Stimulated activated CD8-positive, alpha-beta memory T cell treated with anti-CD3 and anti-CD28 coated beads, Interleukin-12 subunit alpha, Interleukin-12 subunit beta, amount 100 ng/mL, for 24 hours (primary cell): ENCODE results near the gene KRTAP2-1.
"Not testable (repeated sequence)": the region's sequence is repeated elsewhere in the genome, so short reads cannot be mapped to it uniquely, and the experiment has no call there.

Source experiments
- DNase-seq: peaks from one replicate; pipeline ENCODE4 v3.0.0-alpha.2; 2020; ENCODE audit errors: extremely low read depth

KRTAP2-1 gene, protein sequence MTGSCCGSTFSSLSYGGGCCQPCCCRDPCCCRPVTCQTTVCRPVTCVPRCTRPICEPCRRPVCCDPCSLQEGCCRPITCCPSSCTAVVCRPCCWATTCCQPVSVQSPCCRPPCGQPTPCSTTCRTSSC

DNA sequence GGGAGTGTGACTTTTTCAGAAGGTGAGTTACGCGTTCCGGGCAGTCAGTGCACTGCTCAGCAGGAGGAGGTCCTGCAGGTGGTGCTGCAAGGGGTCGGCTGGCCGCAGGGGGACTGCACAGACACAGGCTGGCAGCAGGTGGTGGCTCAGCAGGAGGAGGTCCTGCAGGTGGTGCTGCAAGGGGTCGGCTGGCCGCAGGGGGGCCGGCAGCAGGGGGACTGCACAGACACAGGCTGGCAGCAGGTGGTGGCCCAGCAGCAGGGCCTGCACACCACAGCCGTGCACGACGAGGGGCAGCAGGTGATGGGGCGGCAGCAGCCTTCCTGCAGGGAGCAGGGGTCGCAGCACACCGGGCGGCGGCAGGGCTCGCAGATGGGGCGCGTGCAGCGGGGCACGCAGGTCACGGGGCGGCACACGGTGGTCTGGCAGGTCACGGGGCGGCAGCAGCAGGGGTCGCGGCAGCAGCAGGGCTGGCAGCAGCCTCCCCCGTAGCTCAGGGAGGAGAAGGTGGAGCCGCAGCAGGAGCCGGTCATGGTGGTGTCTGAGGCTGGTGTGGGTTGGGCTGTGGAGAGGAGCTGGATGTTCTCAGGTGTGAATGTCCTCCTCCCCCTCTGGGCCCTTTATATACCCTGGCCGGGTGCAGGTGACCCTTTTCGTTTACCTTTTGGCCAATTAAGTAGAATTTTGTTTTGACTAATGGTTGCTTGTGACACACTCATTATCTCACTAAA lies at the start of gene KRTAP2-1:
KRTAP2-1 (minus strand) TSS at position 582 of the 731 bp plus-strand sequence; CDS start at position 533, 49 bp downstream.
- not testable (repeated sequence) for DNase-seq

DNA sequence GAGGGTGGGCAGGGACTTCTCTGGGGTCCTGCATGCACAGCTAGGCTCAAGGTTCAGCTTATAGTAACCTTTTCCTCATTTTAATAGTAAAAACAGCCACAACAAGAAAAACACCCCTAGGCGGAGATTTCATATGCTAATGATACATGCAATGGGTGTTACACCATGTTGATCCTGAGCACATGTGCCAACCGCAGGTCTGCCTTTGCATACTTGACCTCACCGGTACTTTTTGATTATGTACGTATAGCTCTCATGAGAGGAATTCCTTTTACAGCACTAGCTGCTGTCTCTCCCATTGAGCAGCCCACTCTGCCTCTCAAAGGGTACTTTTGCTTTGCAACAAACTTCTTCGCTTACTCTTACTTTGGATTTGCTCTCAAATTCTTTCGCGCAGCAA lies 48.9 kb upstream of the KRTAP2-1 start:
- no peak for DNase-seq

DNA sequence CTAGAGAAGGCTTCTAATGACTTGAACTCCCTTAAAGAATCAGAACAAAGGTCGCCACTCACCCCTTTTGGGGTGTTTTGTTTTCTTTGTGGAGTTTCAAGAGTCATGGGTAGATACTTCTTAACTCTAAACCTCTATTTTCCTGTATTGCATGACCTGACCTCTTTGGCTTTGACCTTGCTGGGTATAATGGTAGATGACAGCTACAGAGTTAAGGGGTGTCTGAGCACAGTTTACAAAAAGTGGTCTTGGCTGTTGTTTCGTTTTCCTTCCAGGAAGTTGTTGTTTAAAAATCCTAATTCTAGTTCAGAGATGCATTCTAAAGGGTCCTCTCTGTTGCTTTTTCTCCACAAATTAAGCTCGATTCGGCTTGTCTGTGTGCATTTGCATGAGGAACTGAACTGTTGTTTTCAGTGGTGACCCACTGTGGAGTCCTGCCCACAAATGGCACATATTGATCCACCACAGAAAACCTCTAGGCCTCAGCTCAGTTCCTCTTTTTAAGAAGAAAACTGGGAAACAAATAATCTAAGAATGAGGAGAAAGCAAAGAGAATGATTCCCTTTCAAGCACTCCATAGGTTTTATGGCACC lies 41.7 kb upstream of the KRTAP2-1 start:
- DNase-seq, result not testable (repeated sequence)

DNA sequence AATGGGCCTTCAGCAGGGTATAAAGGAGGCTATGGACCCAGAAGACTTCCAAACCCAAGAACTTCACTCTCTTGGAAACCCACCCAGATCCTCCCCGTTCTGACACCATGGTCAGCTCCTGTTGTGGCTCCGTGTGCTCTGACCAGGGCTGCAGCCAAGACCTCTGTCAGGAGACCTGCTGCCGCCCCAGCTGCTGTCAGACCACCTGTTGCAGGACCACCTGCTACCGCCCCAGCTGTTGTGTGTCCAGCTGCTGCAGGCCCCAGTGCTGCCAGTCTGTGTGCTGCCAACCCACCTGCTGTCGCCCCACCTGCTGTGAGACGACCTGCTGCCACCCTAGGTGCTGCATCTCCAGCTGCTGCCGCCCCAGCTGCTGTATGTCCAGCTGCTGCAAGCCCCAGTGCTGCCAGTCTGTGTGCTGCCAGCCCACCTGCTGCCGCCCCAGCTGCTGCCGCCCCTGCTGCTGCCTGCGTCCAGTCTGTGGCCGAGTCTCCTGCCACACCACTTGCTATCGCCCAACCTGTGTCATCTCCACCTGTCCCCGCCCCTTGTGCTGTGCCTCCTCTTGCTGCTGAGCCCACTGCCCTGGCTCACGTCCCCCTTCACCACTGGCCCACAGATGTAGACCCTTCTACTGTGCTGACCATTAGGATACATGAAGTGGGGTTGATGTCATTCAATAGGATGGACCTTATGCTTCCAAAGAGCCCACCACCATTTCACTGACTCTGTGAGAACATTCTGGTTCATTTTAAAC lies 37.2 kb upstream of the KRTAP2-1 start, which contains the start of gene KRTAP4-7:
KRTAP4-7 (plus strand) TSS at position 51 of the 757 bp plus-strand sequence; CDS start at position 108, 57 bp downstream.
- DNase-seq, result not testable (repeated sequence)

DNA sequence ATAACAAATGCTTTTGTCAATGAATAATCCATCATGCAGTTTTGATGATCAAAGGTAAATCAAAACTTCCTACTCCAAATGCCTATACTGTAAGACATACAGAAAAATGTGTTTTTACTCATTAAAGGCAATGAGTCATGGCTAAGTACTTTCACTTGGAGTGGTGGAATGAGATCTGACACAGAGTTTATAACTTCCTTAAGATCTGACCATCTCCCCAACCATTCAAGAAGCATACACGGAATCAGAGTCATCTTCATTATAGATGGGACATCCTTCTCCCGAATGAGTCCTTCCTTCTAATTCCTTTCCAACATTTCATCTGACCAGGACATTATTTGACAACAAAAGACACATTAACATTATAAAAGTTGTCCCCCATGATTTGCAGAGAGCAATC lies 36.3 kb upstream of the KRTAP2-1 start:
- not testable (repeated sequence) for DNase-seq

DNA sequence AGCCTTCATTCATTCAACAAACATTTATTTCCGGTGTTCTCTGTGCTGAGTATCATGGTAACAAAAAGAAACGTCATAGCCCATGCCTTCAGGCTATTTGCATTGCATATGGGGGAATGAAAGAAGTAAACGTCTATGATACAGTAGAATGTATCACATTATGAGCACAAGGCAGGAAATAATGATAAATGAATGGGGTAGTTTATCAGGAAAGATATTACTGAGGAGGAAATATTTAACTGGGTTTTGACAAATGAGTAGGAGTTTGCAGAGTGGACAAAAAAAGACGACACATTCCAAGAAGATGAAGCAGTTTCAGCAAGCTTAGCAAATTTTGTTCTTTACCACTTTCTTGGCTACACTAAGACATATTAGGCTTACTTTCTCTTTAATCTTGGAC lies 35.5 kb upstream of the KRTAP2-1 start:
- DNase-seq, result no peak

DNA sequence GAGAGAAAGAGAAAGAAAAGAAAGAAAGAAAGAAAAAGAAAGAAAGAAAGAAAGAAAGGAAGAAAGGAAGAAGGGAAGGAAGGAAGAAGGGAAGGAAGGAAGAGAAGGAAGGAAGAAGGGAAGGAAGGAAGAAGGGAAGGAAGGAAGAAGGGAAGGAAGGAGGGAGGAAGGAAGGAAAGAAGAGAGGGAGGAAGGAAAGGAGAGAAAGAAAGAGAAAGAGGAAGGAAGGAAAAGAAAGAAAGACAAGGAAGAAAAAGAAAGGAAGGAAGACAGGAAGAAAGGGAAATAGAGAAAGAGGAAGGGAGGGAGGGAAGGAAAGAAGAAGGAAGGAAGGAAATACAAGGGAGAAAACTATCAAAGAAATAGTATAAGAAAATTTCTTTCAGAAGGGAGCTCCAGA lies 29.7 kb upstream of the KRTAP2-1 start:
- DNase-seq, result no peak

DNA sequence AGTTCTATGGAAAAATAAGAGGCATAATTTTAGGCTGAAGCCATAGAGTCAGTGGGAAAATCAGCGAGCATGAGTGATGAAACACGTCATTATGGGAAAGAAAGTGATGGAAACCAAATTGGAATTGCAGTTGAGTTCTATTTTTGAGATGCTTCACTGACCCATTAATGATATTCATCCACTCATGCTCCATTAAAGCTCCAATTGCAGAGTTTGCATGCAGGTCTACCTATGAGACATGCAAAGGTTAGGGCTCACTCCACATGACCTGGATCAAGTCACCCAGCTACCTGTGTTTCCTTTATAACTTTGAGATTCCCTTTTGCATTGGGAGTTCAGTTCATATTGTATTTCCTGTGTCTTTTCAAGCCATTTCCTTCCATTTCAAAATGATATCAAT lies 26.6 kb upstream of the KRTAP2-1 start:
- DNase-seq, result no peak

DNA sequence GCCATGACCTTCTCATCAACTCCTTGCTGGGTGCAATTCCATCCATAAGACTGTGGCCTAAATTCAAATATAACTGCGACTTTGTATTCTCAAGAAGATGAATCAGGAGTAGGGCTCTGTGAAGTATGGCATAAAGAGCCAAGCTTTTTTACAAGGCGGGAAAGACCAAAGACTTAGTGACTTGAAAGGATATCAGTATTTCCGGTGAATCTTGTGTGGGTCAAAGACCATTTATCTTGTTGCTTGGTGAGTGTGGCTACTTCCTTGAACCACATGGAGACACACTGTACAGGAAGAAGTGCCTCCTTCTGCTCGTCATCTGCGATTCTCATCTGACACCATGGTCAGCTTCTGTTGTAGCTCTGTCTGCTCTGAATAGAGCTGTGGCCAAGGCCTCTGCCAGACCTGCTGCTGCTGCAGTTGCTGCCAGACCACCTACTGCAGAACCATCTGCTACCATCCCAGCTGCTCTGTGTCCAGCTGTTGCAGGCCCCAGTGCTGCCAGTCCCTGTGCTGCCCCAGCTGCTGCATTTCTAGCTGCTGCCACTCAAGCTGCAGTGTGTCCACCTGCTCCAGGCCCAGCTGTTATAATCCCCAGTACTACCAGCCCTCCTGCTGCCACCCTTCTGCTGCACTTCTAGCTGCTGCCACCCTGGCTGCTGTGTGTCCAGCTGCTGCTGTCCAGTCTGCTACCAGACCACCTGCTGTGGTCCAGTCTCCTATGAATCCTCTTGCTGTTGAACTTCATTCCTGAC lies 24.7 kb upstream of the KRTAP2-1 start:
- no peak for DNase-seq

DNA sequence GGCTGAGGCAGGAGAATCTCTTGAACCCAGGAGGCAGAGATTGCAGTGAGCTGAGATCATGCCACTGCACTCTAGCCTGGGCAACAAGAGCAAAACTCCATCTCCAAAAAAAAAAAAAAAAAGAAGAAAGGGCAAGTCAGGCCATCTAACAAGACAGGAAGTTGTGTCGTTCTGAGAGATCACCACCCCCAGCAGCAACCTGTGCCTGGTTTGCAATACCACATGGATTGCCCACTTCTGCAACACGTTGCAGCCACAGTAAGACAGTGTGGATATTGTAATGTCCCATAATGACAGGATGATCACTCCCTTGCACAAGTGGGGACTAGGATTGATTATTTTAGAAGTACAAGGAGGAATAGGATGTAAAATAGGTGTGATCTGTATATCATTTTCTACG lies 21.9 kb upstream of the KRTAP2-1 start:
- no peak for DNase-seq

DNA sequence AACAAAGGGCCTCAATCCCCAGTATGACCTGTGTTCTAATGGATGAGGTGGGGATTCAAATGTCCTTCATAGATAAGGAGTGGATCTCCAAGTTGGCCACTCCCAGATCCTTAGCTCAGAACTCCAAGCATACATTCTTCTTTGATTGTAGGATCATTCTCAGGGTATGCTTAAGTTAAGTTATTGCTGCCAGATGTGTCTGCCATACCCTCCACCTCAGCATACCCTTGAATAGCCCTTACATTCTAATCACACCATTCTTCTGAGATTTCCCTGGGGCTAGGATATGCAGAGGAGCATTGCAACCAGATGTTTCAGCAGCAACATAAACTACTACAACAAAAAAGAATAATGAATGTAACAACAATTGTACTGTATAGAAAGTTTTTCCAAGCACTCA lies 20.2 kb upstream of the KRTAP2-1 start:
- DNase-seq, result no peak

DNA sequence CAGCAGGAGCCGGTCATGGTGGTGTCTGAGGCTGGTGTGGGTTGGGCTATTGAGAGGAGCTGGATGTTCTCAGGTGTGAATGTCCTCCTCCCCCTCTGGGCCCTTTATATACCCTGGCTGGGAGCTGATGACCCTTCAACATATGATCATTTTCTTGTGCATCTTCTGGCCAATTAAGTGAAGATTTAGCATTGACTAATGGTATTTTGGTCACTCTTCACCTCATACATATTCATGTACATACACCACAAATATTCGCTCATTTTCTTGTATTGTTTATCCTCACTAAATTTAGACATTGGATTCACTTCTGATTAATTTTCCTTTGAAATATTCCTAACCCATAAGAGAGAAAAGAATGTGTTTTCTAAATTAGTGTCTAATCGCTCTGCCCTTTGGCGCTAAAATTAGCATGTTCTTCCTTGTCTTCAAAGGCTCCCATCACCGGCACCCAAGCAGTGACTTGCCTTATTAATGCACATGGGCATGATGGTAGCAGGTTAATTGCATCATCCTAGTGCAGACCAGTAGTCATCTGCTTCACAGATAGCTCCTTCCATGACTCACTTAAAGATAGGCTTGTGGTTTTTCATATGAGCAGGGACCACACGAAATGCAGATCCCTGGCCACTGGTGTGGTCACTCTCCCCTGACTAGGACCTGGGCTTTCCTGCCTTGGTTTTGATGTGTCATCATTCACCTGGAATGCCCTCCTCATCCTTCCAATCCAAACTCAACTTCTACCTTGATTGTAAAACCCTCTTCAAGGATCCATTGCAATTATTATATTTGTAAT lies 18.9 kb upstream of the KRTAP2-1 start, which contains the start of gene KRTAP2-4:
KRTAP2-4 (minus strand) TSS at position 51 of the 796 bp plus-strand sequence; CDS start at position 17, 34 bp downstream.
- DNase-seq, result no peak

DNA sequence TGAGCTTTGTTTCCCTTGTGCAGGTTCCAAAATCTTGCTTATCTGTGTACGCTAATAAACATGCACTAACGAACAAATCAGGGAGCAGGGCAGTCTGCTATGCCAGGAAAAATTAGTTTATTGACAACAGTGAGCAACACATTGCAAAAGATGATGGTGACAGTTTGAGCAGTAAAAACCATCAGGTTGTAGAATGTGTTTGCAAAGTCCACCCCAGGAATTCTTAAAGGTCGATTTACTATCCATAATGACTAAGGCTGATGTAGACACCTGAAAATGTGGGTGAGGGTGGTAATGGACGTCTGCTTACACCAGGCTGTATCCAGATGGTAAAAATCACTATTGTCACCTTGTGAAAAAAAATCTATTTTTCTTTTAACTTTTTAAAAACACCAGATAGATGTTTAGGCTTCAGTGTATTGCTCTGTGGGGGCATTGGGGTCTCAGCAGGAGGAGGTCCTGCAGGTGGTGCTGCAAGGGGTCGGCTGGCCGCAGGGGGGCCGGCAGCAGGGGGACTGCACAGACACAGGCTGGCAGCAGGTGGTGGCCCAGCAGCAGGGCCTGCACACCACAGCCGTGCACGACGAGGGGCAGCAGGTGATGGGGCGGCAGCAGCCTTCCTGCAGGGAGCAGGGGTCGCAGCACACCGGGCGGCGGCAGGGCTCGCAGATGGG lies 18.0 kb upstream of the KRTAP2-1 start:
- DNase-seq, result not testable (repeated sequence)

DNA sequence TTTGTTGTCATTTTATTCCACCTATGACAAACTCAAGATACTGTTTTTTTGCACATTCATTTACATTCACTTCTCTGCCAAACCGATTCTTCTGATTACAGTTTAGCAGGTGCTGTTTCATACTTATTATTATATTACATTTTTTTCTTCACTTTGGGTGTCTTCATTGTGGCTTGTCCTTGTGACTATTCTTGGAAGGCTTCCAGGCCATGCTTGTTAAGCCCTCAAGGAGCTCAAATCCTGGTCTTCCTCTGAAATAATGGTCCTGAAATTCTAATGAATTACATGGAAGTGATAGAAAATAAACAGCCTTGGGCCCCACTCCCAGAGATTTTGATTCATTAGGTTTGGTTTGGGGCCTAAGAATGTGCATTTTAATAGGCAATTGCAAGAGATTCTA lies 17.2 kb upstream of the KRTAP2-1 start:
- no peak for DNase-seq

DNA sequence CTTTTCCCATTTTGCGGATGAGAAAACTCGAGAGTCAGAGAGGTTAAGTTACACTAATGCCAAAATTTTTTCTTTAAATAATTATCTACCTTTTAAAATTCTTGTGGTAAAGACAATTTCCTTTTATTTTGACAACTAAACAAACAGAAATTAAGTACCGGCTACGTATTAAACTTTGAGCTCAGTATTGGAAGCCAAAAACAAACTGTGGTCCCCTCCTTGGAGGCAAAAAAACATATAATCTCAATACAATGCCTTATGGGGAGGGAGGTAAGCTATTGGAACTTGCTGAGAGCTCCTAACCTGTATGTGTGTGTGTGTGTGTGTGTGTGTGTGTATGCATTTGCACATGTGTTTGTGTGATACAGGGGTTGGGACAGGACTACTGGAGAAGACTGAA lies 16.3 kb upstream of the KRTAP2-1 start:
- DNase-seq, result no peak

DNA sequence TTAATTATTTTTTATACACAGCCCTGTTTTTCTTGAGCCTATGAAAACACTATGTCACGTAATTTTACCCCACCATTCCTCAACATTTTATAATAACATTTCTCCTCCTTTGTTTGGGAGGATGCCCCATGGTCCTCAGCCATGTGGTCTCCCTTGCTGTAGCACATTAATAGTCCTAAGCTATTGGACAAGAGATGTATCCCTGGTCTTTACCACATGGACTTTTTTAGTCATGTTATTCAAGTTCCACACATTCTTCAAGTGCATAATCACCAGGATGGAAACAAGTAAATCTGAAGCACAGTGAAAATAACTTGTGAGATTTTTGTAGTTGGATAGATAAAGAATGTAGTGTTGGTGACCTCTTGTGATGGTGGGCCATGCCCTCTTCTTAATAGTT lies 14.8 kb upstream of the KRTAP2-1 start:
- no peak for DNase-seq

DNA sequence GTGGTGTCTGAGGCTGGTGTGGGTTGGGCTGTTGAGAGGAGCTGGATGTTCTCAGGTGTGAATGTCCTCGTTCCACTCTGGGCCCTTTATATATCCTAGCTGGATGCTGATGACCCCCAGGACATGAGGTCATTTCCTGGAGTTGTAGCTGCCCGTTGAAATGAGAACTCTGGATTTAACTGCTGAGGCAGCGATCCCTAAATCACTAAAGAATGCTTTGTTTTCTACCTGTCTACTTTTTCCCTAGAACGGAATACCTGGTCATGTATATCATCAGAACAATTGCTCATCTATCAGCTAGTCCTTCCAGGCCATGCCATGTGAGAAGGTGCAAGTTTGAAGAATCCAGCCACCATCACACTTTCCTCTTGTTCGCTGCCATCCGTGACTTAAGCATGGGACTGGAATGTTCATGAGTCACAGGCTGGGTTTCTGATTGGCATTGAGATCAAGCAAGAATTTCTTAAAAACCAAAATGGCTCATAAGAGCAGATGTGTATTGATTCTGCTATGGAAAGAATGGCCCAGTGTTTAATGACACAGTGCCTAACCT lies 13.0 kb upstream of the KRTAP2-1 start, which contains the start of gene KRTAP2-3:
KRTAP2-3 (minus strand) TSS at position 63 of the 553 bp plus-strand sequence. CDS start 64 bp downstream, outside the sequence.
- DNase-seq, result no peak

DNA sequence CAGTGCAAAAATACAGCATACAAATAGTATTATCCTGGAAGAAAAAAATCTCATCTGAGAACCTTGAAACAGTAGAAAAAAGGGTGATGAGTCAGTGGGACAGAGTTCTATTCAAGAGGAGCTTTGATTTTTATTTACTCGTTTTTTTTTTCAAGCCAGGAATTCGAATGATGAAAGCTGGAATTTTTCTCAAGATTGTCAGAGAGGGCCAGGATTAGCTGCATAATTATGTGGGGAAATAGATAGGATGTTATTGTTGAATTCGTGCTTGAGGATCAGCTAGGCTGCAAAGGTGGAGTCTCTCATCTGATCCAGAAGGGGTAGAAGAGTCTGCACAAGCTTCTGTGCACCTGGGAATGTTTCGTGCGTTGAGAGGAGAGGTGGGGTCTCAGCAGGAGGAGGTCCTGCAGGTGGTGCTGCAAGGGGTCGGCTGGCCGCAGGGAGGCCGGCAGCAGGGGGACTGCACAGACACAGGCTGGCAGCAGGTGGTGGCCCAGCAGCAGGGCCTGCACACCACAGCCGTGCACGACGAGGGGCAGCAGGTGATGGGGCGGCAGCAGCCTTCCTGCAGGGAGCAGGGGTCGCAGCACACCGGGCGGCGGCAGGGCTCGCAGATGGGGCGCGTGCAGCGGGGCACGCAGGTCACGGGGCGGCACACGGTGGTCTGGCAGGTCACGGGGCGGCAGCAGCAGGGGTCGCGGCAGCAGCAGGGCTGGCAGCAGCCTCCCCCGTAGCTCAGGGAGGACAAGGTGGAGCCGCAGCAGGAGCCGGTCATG lies 12.3 kb upstream of the KRTAP2-1 start:
- DNase-seq, result not testable (repeated sequence)

DNA sequence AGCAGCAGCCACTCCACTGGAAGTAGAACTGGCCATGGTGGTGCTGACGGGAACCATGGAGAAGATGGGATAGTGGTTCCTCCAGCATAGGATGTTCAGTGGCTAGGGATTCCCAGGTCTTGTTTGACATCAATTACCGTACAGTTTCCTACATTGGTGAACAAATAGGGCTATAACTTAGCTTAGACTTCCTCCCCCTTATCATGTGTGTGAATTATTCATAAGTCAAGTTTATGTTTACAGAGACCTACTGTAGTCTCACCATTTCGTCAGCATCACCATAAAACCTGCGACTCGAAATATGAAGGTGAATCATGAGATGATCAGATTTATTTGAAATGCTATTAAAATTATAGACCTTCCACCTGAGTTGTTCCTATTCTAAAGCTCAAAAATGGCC lies 11.6 kb upstream of the KRTAP2-1 start:
- no peak for DNase-seq
